Measurements from ENCODE around the gene SLC49A3.
A peak's percentile ranks its signal among the peaks of the same experiment; 100 is the strongest.
"Not testable (repeated sequence)": the region's sequence is repeated elsewhere in the genome, so short reads cannot be mapped to it uniquely, and the experiment has no call there.

The SLC49A3 gene

DNA sequence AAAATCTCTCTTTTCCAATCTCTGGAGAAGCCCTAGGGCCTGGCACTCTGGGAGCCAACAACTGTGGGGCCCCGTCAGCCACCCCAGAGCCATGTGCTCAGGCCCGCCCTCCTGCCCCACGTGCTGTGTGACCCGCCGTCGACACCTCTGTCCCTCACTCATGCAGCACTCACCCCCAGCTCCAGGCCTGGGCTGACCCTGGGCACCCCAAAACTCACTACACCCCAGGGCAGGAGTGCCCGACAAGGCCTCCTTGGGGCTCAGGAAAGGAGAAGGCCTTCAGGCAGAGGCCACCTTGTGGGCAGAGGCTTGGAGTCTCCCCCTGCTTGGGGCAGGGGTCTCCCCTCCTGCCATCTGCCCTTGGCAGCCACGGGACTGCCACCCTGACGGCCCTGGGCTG lies 8.9 kb downstream of the SLC49A3 start:
- DNase-seq: no peak

DNA sequence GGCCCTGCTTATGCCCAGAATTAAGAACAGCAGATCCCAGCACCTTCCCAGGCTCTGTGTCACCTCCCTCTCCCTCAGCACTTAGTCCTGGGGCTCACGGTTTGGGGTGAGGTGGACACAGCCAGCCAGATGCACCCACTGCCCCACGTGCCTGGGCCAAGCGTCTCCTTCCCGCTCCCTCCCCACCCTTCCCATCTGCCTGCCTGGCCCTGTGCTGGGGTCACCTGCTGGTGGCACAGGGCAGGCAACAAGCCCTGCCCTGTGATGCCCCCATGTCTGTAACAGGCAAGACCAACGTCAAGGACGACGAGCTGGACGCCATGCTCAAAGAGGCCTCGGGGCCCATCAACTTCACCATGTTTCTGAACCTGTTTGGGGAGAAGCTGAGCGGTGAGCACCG lies 9.3 kb downstream of the SLC49A3 start:
- DNase-seq: no peak

DNA sequence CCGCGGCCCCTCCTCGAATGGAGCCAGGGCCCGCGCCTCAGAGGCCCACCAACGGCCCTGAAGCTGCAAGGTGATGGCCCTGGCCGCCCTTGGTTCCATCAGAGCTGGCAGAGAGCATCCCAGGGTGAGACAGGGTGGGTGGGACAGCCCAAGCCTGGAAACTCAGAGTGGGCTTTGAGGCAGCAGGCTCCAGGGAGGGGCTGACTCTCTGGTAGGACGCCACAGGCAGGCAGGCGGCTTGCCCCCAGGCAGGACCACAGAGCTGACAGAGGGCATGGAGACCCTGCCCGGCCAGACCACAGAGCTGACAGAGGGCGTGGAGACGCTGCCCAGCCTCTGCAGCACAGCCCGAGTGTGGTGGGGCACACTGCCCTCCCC lies 9.9 kb downstream of the SLC49A3 start:
- no peak for DNase-seq

DNA sequence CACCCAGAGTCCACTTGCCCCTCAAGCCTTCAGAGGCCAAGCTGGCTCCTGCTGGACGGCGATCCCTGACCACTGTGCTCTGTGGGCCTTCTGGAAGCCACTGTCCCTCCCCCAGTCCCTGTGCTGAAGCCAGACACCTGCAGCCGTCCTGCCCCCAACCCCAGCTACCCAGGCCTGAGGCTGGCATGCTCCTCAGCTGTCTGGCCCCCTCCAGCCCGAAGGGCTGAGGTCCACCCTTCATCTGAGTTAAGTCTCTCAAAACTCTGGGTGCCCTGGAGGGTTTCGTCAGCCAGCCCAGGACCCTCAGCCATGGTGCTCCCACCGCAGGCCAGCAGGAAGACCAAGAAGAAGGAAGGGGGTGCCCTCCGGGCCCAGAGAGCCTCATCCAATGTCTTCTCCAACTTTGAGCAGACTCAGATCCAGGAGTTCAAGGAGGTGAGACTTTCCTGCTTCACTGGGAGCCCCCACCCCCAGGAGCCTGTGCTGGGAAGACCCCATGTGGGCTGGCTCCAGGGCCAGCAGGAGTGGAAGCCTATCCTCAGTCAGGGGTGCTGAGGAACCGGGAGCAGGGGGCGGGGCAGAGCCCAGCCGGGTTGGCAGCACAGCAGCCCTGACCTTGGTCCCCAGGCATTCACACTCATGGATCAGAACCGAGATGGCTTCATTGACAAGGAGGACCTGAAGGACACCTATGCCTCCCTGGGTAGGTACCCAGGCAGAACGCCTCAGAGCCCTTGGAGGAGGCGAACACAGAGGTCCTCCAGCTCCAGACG lies 10.4 kb downstream of the SLC49A3 start:
- no peak for DNase-seq

DNA sequence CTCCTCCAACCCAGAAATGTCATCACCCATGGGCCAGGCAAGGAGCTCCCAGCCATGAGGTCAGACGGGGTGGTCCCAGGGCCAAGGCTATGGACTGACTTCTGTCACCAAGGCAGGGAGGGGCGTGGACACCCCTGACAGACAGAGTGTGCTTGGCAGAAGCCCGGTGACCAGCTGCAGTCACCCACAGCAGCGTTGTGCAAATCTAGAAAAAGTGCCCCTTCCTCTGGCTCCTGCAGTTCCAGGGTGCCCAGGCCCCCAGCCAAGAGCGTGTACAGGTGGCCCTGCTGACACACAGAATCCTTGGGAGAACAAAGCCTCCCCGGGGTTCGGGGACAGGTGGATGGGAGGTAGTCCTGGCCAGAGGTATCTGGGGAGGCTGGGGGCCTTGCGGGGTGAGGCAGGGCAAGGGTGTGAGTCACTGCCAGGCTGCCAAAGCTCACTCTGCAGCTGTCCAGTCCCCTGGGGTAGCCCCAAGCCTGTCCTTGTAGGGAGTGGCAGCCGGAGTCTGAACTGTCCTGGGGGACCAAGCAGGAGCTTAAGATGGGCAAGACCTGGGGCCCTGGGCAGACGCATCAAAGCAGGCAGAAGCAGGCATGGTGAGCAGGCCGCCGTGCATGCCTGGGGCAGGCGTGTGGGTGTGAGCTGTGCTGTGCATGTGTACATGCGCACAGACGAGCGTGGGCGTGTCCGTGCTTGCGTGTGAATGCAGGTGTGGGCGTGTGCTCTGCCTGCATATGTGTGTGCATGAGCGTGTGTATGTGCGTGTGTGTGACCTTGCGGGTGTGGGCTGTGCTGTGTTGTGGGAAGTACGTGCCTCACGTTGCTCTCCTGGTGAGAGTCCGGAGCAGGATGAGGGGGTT lies 11.3 kb downstream of the SLC49A3 start:
- peak in 1 of 2 donors; percentile 38 for DNase-seq

DNA sequence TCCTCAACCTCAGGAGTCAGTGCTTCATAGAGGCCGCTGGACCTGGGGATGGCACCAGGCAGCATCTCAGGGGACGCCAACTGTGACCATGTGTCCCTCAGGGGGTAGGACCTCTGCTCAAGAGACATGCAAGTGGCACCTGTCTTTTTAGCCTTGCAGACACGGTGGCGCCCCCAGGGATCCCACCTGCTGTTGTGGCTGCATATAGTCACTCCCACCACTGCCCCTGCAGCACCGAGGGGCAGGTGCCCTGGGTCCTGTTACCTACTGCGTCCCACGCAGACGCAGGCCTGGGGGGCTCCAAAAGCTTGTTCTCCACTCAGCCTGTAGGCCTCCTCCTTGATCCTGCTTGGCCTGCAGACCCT lies 12.1 kb downstream of the SLC49A3 start:
- DNase-seq: no peak

DNA sequence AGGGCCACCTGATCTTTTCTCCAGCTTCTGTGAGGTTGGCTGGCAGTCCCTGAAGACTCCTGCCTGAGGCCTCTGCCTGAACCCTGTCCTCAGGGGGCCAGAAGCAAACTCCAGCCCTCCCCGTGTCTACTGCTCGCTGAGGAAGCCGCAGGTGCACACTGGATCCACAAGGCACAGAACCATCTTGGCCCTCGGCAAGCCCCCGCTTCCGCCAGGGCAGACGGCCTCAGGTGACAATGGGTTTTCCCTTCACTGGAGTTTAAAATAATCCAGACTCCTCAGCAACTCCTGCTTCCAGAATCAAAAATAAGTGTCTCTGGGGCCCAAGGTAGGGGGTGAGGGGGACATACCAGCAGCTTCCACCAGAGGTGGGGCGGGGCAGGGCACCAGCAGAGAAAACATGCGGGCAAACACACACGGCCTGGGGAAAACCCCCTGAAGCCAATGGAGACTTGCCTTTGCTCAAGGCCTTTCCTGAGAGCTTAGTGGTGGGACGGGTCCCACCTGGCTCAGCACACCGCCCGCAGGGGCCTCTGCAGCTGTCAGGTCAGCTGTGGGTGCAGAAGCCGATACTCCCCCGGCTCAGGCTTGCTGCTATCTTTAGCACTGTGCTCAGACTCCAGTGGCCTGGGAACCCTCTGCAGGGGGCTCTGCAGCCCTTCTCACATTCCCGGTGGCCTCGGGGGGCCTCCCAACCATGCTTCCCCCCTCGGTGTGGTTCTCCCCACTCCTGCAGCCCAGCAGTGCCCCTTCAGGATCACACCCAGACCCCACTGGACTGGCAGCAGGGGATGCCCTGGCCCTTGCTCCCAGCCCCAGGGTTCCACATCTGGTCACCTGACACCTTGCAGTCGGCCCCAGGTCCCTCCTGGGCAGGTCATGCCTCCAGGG lies 12.7 kb downstream of the SLC49A3 start:
- peak in 1 of 2 donors; percentile 34 for DNase-seq

DNA sequence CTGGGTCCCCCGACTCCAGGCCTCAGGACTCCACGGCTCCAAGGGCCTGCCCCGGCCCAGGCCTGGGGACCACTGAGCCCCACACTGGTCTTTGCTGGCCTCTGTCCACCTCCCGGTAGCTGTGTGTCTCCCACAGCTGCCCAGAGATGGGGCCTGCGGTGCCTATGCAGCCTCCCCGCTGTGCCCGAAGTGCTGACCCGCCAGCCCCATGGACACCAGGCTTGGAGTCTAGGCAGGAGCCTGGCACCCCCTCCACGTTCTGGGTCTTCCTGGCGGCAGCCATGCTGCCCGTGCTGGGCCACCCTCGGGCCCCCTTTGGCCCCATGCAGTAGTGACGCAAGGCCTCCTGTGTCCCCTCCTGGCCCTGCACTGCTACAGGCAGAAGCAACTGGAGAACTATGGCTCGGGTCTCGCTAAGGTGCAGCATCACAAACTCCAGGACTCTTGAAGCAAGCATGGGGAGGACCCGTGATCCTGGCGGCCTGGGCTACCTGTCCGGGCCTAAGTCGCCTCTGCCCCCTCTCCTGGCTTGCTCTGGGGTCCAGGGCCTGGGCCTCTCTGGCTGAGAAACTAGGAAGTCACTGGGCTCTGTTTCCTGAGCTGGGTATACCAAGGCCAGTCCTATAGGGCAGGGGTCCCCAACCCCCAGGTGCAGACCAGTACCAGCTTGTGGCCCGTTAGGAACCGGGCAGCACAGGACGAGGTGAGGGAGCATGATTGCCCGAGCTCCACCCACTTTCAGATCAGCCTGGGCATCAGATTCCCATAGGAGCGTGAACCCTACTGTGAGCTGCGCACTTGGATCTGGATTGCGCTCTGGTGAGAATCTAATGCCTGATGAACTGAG lies 13.7 kb downstream of the SLC49A3 start:
- no peak for DNase-seq

DNA sequence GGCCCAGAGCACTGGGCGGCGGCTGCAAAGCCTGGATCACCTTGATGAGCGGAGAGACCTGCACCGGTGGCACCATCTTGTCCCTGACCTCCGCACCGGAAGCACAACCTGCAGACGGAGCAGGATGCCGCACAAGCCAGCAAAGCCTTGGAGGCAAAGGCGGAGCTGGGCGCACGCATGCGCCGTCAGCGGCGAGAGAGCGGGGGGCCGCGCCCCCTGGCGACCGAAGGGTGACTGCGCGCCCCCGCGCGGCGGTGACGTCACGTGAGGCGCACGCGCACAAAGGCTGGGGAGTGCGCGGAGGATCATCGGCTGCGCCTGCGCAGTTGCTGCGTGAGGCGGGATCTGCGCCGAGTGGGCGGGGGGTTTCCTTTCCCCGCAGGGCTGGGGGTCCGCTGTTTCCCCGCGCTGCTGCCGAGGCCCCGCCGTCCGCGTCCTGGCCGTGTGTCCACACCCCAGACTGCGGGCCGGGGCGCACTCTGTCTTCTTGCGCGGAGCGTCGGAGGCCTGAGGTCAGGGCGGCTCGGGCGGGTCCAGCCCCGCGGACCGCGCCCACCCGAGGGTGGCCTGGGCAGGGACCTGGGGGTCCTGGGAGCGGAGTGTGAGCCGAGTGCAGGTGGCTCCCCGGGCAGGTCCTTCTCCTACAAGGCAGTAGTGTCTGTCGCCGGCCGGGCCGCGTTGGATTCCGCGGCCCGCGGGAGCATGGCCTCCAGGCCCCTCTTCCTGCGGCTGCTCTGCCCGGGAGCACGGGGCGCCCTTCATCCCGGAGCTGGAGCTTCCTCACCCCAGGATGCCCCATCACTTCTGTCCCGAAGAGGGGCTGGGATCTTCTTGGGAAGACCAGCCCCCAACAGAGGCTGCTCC lies 14.5 kb downstream of the SLC49A3 start, which contains the start of the genes ATP5ME and MYL5:
ATP5ME (minus strand) TSS at position 105 of the 864 bp plus-strand sequence; CDS start at position 76, 29 bp downstream.
MYL5 (plus strand) TSS at position 371 of the 864 bp plus-strand sequence. CDS start 3,485 bp downstream, outside the sequence.
- DNase-seq: peak; percentile 98

DNA sequence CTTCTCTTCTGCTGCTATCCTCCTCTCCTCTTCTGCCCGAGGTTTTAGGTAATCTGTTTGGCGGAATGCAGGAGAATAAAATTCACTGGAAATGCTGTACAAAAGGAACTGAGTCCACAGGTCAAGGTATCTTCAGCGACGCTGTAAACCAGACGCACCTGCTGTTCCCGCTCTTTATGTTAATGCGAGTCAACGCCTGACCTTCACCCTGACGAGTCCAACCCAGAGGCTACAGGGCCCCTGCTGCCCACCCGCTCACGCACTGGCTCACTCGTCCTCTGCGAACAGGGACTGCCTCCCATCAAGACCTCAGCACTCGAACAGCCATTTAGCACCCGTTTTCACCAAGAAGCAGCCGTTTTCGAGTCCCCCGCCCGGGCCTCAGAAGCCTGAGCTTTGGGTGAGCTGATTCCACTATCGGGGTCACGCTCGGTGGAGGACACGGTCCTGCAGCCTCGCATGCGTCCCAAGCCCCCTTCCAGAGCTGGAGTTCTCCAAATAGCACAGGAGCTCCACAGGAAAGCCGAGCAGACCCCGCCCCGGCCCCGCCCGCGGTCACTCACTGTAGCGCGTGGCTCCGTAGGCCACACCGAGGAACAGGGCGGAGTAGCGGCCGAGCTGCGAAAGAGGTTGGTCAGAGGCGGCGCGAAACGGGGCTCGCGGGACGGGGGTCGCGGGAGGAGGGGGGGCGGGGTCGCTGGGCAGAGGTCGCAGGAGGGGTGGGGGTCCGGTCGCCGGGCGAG lies 15.4 kb downstream of the SLC49A3 start:
- DNase-seq: no peak

DNA sequence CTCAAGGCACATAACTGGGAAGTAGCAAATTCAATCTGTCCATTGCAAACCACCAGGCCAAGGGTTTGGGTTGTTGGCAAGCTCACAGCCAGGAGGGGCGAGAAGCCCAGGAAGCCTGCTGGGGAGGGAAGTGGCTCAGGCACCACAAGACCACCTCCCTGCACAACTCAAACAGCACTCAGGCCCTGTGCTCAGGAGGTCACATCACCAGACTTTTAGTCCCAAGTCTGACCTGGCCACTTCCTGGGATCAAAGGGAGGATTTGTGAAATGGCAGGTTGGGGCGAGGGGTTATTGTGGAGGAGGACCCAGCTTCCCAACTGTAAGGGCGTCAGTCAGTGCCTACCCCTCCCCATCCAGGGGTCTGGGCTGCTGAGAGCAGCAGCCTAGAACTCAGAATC lies 17.2 kb downstream of the SLC49A3 start:
- no peak for DNase-seq

DNA sequence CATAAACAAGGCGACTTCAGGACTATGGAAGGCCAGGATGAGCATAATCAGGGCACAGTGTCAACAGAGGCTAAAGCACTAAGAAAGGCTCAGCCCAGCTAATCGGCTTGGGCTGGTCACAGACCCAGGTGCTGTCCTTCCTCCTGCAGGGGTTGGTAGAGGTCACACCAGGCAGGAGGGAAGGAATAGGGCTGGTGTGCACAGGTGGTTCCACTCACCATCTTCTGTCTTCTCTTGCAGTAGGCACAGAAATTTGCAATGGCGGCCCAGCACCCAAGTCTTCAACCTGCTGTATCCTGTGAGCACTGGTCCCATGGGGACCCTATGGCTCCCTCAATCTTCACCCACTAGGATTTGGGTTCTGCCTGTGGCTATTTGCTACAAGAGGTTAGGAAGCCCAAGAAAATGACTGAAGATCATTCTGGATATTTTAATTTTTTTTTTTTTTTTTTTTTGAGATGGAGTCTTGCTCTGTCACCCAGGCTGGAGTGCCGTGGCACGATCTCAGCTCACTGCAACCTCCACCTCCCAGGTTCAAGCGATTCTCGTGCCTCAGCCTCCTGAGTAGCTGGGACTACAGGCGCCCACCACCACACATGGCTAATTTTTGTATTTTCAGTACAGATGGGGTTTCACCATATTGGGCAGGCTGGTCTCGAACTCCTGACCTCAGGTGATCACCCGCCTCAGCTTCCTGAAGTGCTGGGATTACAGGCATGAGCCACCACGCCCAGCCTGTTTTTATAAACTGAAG lies 19.0 kb downstream of the SLC49A3 start:
- DNase-seq: not testable (repeated sequence)

DNA sequence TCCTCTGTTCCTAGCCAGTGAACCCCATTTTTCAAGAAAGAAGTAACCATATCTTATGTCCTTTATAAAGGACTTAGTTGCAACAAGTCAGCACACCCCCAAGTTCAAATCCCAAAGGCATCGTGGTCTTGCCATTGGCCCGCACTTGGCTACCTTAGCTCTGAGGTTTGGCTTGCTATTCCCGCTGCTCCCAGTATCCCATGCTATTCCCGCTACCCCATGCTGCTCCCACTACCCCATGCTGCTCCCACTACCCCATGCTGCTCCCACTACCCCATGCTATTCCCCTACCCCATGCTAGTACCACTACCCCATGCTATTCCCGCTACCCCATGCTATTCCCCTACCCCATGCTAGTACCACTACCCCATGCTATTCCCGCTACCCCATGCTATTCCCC lies 20.7 kb downstream of the SLC49A3 start:
- not testable (repeated sequence) for DNase-seq

DNA sequence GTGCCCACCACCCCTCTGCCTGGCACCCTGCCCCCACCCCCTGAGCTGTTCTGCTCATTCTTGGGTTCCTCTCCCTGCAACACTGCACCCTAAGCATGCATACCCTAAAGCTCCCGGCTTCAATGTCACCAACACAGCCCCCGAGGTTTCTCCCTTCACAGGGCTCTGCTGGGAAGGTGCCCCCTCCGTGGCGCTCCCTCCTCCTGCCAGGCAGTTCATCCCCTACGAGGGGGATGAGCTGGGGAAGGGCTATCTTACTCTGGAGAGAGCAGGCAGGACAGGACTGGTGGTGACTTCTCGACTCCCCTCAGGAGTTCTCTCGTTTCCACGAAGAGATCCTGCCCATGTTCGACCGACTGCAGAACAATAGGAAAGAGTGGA lies 21.4 kb downstream of the SLC49A3 start:
- DNase-seq: no peak

DNA sequence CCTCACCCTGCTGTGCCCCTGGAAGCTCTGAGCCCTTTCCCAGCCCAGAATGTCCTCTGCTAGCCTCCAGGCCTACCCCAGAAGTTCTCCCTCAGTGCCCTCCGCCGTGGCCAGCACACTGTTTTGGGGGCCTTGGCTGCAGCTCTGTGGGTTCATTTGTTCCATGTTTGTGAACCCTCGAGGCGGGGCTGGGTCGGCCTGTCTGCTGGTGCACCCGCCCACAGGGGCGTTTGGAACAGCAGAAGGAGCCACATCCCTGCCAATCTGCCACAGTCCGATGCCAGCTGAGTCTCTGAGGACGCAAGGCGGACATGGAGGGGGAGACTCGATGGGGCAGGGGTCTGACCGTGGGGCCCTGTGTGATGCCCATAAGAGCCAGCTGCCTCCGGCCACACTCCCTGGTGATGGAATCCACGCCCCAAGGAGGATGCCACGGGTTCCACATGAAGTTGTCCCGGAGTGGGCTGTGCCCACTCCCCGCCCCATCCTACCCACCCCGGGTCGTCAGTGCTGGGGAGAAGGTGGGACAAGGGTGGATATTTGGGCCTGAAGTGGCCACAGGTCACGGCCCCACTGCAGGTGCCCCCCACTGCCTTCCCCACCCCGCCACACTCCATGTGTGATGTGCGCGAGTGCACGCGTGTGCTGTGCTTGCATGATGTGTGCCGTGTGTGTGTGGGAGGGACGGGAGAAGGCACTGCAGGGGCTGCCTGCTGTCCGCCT lies 22.0 kb downstream of the SLC49A3 start:
- no peak for DNase-seq

DNA sequence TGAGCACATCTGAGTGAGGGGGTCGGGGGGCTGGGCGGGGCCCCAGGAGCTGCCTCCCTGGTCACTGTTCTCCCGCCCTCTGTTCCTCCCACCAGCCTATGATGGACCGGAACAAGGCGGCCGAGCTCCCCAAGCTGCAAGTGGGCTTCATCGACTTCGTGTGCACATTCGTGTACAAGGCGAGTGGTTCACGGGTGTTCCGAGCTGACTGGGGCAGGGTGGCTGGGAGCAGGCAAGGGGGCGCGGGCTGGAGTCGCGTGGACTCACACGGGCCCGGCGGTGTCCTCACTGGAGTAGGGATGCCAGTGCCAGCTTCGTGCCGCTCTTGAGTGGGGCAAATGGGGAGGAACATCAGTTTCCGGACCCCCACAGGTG lies 22.5 kb downstream of the SLC49A3 start:
- DNase-seq: no peak

DNA sequence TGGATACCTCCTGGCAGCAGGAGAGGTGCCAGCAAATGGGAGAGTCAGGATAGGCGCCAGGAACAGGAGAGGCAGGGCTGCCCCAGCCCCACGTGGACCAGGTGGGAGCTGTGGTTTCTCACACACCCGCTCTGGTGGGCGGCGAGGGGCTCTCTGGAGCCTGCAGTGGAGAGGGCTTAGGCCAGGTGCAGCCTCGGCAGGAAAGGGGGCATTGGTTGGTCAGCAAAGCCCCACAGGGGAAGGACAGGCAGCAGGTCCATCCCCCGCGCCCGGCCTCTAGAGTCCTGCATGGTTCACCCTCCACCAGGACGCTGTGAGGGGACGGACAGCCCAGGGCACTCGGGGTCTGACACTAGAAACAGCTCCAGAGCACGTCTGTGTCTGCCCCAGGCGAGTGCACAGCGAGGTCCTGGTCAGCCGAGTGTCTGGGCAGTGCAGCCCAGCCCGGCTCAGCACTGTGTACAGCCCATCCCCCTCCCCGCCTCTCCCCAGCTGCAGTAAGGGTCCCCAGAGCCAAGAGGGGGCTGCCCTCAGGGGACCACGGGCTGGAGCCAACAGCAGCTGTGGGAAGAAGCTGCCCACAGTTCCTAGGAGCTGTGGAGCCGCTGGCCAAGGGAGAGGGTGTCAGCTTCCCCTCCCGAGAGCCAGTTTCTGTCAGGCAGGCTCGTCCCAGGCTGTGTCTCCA lies 23.1 kb downstream of the SLC49A3 start:
- DNase-seq: no peak

DNA sequence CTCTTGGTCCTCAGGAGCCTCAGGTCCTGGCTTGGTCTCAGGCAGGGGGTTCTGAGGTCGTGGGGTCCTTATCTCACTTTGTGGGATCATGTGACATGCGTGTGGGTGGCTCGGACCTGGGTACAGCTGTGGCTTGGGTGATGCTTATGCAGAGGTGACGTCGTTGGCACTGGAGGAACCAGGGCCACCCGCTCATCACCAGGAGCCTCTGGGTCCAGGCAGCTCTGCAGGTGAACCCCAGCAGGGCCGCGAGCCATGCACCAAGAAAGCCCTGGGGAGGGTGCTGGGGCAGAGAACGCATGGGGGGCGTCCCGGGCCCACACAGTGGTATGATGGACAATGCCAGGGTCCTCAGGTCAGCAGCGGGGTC lies 23.6 kb downstream of the SLC49A3 start:
- DNase-seq: no peak
